OCI-LY7 (cell line): ENCODE results near the gene COX14.

ENCODE experiments used
- CTCF ChIP-seq: fragments of 200-600 bp; sonication (generic); conservative IDR thresholded peaks from 2 replicates; pipeline ENCODE4 v1.5.1; 2014; ENCODE audit warnings: mild to moderate bottlenecking, antibody characterized with exemption, low read length, moderate library complexity, mixed read lengths
- EZH2phosphoT487 ChIP-seq: fragments of 200-600 bp; sonication (generic); IDR thresholded peaks from 2 replicates; pipeline ENCODE4 v1.6.1; 2018; ENCODE audit warnings: low read depth, borderline replicate concordance, mild to moderate bottlenecking, mixed run types, antibody characterized with exemption, low read length, moderate library complexity, mixed read lengths

GRCh38 chr12:50129290-50129689 lies 17.3 kb downstream of the COX14 start:
- TF ChIP-seq CTCF (no peak), EZH2phosphoT487 (no peak)
